ENCODE data around the gene SETD1B.

The SETD1B gene

DNA sequence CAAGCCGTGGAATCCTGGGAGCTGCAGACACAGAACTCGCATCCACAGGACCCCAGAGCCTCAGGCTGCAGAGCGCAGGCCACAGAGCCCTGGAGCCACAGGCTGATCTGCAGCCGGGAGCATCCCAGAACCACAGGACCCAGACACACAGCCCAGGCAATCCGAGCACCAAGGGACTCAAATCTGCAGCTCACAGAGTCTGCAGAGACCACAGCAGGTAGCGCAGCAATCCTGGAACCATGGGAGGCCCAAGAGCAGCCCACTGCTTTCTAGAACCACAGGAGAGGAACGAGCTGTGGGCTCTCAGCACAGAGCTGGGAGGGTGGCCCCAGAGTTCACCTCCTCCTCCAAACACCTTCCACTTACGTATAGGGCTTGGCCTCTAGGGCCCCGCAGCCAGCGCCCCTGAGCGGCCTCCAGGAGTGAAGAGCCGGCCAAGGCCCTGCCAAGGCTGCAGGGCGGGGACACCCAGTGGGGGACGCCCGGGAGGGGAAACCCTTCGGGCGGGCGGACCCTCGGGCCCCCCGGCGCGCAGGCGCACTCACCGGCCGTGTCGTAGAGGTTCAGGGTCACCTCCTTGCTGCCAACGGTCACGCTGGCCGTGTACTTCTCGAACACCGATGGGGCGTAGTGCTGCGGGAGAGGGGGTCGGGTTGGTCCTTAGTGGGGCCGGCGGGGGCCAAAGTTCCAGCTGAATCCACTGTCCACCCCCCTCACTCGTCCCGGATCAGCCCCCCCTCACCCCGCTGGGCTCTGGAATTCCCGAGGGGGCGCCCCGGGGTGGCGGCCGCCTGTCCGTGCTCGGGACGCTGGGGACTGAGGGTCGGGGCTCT lies 11.0 kb upstream of the SETD1B start:
- no peak for DNase-seq (ENCODE audit: extremely low read depth, low read depth)
- TF ChIP-seq, protein P1, sequence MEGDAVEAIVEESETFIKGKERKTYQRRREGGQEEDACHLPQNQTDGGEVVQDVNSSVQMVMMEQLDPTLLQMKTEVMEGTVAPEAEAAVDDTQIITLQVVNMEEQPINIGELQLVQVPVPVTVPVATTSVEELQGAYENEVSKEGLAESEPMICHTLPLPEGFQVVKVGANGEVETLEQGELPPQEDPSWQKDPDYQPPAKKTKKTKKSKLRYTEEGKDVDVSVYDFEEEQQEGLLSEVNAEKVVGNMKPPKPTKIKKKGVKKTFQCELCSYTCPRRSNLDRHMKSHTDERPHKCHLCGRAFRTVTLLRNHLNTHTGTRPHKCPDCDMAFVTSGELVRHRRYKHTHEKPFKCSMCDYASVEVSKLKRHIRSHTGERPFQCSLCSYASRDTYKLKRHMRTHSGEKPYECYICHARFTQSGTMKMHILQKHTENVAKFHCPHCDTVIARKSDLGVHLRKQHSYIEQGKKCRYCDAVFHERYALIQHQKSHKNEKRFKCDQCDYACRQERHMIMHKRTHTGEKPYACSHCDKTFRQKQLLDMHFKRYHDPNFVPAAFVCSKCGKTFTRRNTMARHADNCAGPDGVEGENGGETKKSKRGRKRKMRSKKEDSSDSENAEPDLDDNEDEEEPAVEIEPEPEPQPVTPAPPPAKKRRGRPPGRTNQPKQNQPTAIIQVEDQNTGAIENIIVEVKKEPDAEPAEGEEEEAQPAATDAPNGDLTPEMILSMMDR (IDR thresholded peaks at IDR 0.05; ENCODE audit: low read depth, low read length, missing control alignments) = no peak
- H3K4me3 ChIP-seq (replicated peaks; ENCODE audit: low read depth, low read length) = peak overlapping the region; percentile 45

DNA sequence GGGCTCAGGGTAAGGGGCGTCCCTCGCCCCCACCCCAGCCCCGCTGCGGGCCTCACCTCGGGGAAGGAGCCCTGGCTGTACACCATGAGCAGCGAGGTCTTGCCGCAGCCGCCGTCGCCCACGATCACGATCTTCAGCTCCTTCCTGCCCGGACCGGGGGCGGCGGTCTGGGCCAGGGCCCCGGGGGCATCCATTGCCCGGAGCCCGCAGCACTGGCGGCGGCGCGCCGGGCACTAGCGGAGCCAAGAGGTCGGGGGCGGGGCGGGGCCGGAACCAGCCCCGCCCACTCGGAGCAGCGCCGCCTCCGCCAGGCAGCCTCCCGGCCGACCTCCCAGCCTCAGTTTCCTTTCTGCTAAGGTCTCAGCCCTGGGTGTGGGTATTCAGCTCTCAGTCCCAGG lies 10.4 kb upstream of the SETD1B start, which contains the start of gene RHOF:
Gene RHOF (minus strand): TSS at position 249 of the 398 bp plus-strand sequence. CDS start 55 bp downstream, at position 194.
- TF ChIP-seq, protein P1 (IDR thresholded peaks at IDR 0.05; ENCODE audit: low read depth, low read length, missing control alignments) = no peak
- H3K4me3 ChIP-seq (replicated peaks; ENCODE audit: low read depth, low read length) = peak within 1 kb of the TSS; percentile 45
- DNase-seq (ENCODE audit: extremely low read depth, low read depth) = no peak

DNA sequence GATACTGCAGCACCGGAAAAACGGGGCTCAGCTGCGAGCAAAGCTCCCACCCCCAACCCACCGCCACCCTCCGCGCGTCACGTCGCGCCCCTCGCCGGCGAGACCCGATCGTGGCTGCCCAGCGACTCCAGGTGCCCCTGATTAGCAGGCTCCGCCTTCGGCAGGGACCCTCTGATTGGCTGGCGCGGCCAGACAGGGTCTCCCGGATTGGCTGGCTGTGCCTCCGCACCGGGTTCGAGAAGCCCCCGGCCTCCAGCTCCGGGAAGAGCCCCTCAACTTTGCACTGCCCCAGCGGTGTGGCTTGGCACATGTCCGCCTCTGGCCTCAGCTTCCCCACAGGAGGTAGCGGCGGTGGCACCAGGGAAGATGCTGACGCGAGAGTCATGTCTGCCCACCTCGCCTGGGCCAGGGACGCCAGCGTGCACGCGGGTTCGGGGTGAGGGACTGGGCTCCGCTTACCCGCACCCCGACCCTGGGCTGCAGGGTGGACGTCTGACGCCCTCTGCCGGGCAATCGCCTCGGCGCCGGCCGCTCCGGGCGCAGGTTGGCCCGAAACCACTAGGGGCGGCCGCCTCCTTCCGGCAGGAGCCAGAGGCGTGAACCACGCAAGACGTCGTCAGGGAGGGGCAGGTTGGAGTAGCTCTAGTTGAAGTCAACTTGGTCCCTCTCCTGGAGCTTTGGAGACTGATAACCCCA lies 9.8 kb upstream of the SETD1B start:
- no peak for DNase-seq (ENCODE audit: extremely low read depth, low read depth)
- TF ChIP-seq, protein P1 (IDR thresholded peaks at IDR 0.05; ENCODE audit: low read depth, low read length, missing control alignments) = peak; percentile 100
- peak overlapping the region; percentile 45 for H3K4me3 ChIP-seq (replicated peaks; ENCODE audit: low read depth, low read length)

DNA sequence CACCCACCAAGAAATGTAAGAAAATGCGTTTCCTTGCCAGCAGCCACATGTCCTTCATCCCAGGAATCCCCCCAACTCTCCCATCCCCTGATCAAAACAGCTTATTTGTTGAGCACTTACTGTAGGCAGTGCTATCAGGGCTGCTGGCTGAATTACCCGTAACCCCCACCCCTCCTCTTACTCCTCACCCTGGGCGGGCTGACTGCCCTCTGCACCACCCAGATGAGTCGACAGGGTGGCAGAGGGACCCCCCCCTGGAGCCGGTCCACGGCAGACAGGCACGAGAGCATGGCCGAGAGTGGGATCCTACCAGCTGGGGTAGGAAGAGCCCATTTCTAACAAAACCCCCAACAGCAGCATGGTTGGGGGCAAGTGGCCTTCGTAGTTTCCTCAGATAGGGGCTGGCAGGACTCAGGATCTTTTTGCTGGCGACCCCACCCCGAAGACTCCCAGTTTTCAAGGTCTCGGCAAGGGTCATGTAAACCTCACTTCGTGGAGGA lies 9.2 kb upstream of the SETD1B start:
- no peak for DNase-seq (ENCODE audit: extremely low read depth, low read depth)
- TF ChIP-seq, protein P1 (IDR thresholded peaks at IDR 0.05; ENCODE audit: low read depth, low read length, missing control alignments) = no peak

DNA sequence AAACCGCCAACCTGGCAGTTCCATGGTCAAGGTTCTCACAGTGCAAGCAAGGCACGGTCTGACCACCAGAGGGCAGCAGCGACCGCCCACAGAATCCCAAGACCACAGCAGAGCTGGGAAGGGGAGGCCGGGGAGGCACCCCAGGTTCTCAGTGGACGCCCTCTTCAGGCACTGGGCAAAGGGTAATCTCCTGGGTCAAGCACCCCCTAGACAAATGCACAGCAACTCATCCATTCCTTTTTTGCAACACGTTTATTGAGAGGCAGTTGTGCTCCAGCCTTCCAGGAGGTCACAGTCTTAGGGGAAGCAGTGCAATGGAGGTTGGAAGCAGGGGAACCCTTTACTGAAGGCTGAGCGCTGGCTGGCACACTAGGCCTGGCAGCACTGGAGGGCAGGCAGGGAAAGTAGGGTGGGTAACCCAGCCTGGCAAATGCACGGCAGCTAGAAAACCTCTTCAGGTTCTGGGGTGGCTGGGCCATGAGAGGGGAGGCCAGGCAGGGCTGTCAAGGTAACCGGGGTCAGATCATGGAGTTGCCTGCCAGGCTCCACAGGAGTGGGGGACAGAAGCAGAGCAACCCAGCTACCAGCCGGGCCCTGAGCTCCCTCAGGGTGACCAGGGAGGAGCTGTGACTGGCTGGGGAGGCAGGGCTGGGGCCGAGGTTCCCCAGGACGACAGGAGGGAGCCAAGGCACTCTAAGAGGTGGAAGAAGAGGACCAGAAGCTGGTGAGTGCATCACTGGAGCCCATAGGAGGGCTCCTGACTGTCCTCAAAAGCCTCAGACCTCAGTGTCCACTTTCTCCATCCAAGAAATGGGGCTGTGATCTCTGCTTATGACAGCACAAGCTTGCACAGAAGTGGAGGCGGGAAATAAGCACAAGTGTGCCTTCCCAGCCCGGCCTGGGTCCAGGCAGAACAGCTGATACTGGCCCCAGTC lies 8.5 kb upstream of the SETD1B start:
- H3K4me3 ChIP-seq (replicated peaks; ENCODE audit: low read depth, low read length) = peak overlapping the region; percentile 45; the same call in 1 of the 2 replicates
- no peak for DNase-seq (ENCODE audit: extremely low read depth, low read depth)
- TF ChIP-seq, protein P1 (IDR thresholded peaks at IDR 0.05; ENCODE audit: low read depth, low read length, missing control alignments) = peak; percentile 96

More for the DNA sequence above, 9.2 kb upstream of the SETD1B start:
- H3K4me3 ChIP-seq (replicated peaks; ENCODE audit: low read depth, low read length) = peak overlapping the region; percentile 45

Measured in HFF-Myc (cell line).